Vagina (tissue), 2 donors: ENCODE measurements around the gene FRMPD4.

Experiments
- POLR2A ChIP-seq, 2 donors: fragments of 450-650 bp; IDR thresholded peaks; one replicate each; pipeline ENCODE4 v1.6.1; 2017; ENCODE audit warnings: antibody characterized with exemption in 2 of 2, mild to moderate bottlenecking in 2 of 2, moderate library complexity in 2 of 2
- POLR2AphosphoS5 ChIP-seq, 2 donors: sonication (generic); formaldehyde crosslinking; IDR thresholded peaks; one replicate each; pipeline ENCODE4 v1.9.0; 2017; ENCODE audit warnings: antibody characterized with exemption in 2 of 2, mild to moderate bottlenecking in 2 of 2, low read depth in 1 of 2; ENCODE audit not compliant: insufficient read depth in 1 of 2

GRCh38 chrX:12115377-12115776 lies 22.9 kb upstream of the FRMPD4 start:
- TF ChIP-seq POLR2AphosphoS5 (IDR thresholded peaks at IDR 0.05; ENCODE audit: insufficient read depth in 1 of 2, low read depth in 1 of 2) = no peak
- TF ChIP-seq POLR2A (IDR thresholded peaks at IDR 0.05) = no peak
